ENCODE data around the gene SUGP1.

GRCh38 chr19:19337120-19337519 is 16.8 kb upstream of the SUGP1 start:
- TF ChIP-seq CTCF (IDR thresholded peaks at IDR 0.05; ENCODE audit: low read depth, low read length, missing input control) = no peak
- no peak for TF ChIP-seq GABPA (IDR thresholded peaks at IDR 0.05 in 1 of 2, conservative IDR thresholded peaks at IDR 0.05 in 1 of 2)
- no peak for TF ChIP-seq YY1 (IDR thresholded peaks at IDR 0.05)
- TF ChIP-seq TAF1 (conservative IDR thresholded peaks at IDR 0.05) = no peak
- no peak for TF ChIP-seq MAX (IDR thresholded peaks at IDR 0.05)
- TF ChIP-seq JUND (IDR thresholded peaks at IDR 0.05) = no peak
- TF ChIP-seq REST (IDR thresholded peaks at IDR 0.05) = no peak
- TF ChIP-seq HNF4G (IDR thresholded peaks at IDR 0.05) = no peak
- no peak for TF ChIP-seq ZBTB33 (IDR thresholded peaks at IDR 0.05)
- TF ChIP-seq NR2F2 (IDR thresholded peaks at IDR 0.05) = no peak
- no peak for TF ChIP-seq SP1 (IDR thresholded peaks at IDR 0.05)
